GM12874 (cell line): Measurements from ENCODE around the gene KRTAP20-2.

Source experiments
- CTCF ChIP-seq: IDR thresholded peaks from 2 replicates; pipeline ENCODE4 v1.5.1; 2011; ENCODE audit warnings: low read depth, mild to moderate bottlenecking, control low read depth, low read length, moderate library complexity; ENCODE audit not compliant: insufficient read depth

The KRTAP20-2 gene

GRCh38 chr21:30613836-30614235 is 21.2 kb upstream of the KRTAP20-2 start, which contains the start of gene KRTAP6-1:
Gene KRTAP6-1 (minus strand): TSS chr21:30613930. CDS start chr21:30613904, 26 bp downstream.
- TF ChIP-seq CTCF: no peak

DNA sequence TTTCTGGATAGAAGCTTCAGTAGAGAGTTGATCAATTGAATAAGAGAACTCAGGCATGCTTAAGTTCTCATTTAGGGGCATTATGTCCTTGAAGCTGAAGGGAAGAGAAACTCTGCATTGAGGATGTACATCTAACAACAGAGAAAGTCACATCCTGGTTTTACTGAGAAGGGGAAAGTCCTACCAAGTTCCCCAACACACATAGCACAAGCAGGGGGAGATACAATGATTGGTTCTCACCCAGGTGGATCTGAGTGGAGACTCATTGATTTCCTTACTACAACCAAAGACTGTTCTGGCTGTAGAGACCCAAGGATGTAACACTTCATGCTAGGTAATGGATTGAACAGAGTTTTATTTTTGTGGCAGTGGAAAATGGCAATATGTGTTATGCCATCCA is 19.8 kb upstream of the KRTAP20-2 start:
- TF ChIP-seq CTCF: no peak

DNA sequence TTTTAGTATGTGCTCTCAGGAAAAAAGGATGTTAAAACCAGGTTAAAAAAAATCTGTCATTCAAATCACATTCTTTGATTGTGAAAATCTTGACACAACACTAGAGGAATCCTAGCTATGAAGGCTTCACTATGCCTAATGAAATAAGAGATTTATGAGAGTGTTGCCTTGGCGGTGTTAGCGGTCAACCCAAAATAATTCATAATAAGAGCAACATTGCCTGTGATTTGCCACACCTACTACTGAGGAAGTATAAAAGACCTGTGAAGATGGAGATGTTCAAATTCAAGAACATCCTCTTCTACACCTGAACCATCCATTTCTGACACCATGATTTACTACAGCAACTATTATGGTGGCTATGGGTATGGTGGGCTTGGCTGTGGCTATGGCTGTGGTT is 18.9 kb upstream of the KRTAP20-2 start, which contains the start of gene KRTAP20-1:
KRTAP20-1 (plus strand) TSS at position 301 of the 400 bp plus-strand sequence; CDS start at position 331, 30 bp downstream.
- no peak for TF ChIP-seq CTCF

GRCh38 chr21:30620080-30620479 is 14.9 kb upstream of the KRTAP20-2 start:
- no peak for TF ChIP-seq CTCF

DNA sequence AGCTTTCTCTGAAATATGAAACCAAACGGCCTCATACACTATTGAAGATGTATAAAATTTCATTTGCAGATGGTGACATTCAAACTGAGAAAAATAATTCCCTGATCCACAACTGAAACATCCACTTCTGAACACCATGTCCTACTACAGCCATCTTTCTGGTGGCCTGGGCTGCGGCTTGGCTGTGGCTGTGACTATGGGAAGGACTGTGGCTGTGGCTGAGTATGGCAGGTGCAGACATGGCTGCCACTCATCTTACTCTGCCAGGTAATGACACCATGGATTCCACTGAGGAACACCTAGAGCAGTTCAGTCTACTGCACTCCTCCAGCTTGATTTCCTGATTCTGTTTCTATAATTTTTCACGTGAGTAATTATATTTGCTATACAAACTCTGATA is 14.5 kb upstream of the KRTAP20-2 start, which contains the start of gene KRTAP20-4:
KRTAP20-4 (plus strand) TSS at position 106 of the 400 bp plus-strand sequence.
- no peak for TF ChIP-seq CTCF

- TF ChIP-seq CTCF: no peak
These were observed 11.6 kb upstream of the KRTAP20-2 start for GRCh38 chr21:30623362-30623761.

- no peak for TF ChIP-seq CTCF
These were observed 9.4 kb upstream of the KRTAP20-2 start for GRCh38 chr21:30625449-30626165.
